HCT116 (cell line): ENCODE measurements around the gene ZSCAN2.

Source experiments
- CTCF ChIP-seq, 3 experiments: fragments of 200-600 bp in 1 of 3; sonication (generic) in 1 of 3; IDR thresholded peaks in 2 of 3; conservative IDR thresholded peaks in 1 of 3; 2 replicates each; pipeline ENCODE4 v1.5.1; 2012 to 2017; ENCODE audit warnings: low read depth in 2 of 3, low read length in 2 of 3, antibody characterized with exemption in 1 of 3, borderline replicate concordance in 1 of 3, control low read depth in 1 of 3, mild to moderate bottlenecking in 1 of 3, mixed read lengths in 1 of 3, mixed run types in 1 of 3, moderate library complexity in 1 of 3; ENCODE audit not compliant: insufficient read depth in 1 of 3
- EZH2 ChIP-seq: fragments of 200-600 bp; sonication (generic); IDR thresholded peaks from 2 replicates; pipeline ENCODE4 v1.6.1; 2017; ENCODE audit warnings: antibody characterized with exemption, mixed run types
- EZH2phosphoT487 ChIP-seq: fragments of 200-600 bp; IDR thresholded peaks from 2 replicates; pipeline ENCODE4 v1.6.1; 2018; ENCODE audit warnings: antibody characterized with exemption, borderline replicate concordance
- FOSL1 ChIP-seq: IDR thresholded peaks from 2 replicates; pipeline ENCODE4 v1.6.1; 2012; ENCODE audit warnings: low read depth
- JUND ChIP-seq: IDR thresholded peaks from 2 replicates; pipeline ENCODE4 v1.6.1; 2012
- POLR2A ChIP-seq: IDR thresholded peaks from 2 replicates; pipeline ENCODE4 v1.7.0; 2011; ENCODE audit warnings: borderline replicate concordance; ENCODE audit not compliant: insufficient read depth, insufficient read length; ENCODE audit errors: extremely low read depth
- POLR2AphosphoS5 ChIP-seq: IDR thresholded peaks from 2 replicates; pipeline ENCODE4 v1.6.1; 2011; ENCODE audit warnings: mild to moderate bottlenecking, low read depth, low read length, moderate library complexity
- RAD21 ChIP-seq: IDR thresholded peaks from 2 replicates; pipeline ENCODE4 v1.6.1; 2012; ENCODE audit warnings: low read depth, mild to moderate bottlenecking
- SP1 ChIP-seq: IDR thresholded peaks from 2 replicates; pipeline ENCODE4 v1.6.1; 2012; ENCODE audit warnings: low read depth
- ZFX ChIP-seq: fragments of 450-650 bp; IDR thresholded peaks from 2 replicates; pipeline ENCODE4 v1.6.1; 2017

DNA sequence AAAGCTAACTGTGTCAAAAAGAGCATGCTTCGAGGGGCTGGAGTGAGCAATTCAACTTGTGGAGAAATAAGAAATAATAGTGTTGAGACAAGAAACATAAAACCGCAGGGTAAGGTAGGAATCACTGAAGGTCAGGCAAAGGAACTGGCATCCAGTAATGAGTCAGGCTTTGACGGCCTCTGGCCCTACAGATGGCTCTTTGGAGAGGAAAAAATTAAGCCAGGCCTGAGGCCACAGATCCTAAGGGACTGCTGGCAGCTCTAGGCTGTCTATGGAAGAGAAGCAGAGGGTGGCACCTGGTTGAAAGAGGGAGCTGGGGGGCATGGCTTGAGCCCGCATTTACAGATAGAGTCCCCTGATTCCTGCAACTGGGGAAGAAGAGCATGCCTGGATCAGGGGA is 28.6 kb upstream of the ZSCAN2 start:
- TF ChIP-seq RAD21 (no peak), CTCF (IDR thresholded peaks at IDR 0.05 in 2 of 3, conservative IDR thresholded peaks at IDR 0.05 in 1 of 3; ENCODE audit: borderline replicate concordance in 1 of 3, insufficient read depth in 1 of 3, low read depth in 2 of 3, low read length in 2 of 3) (no peak), POLR2A (no peak), JUND (no peak), EZH2phosphoT487 (no peak), FOSL1 (no peak), POLR2AphosphoS5 (no peak), EZH2 (no peak), ZFX (no peak), SP1 (no peak)
